Measurements from ENCODE around the gene RASSF7. TPM values are rescaled to one million over a fixed set of nuclear protein-coding genes. Genes with fewer than 3 reads are reported as not detected.

The RASSF7 gene
- total RNA-seq, 1 experiment from 2014 or later: 58.6 TPM

GRCh38 chr11:592918-593317, 32.1 kb downstream of the RASSF7 start:
- H3K9ac ChIP-seq (ENCODE audit: low read length): no peak overlapping the region
- no TSS peak for BruUV-seq (replicated peaks)
- intact Hi-C loops (cut with micrococcal nuclease): no loop called here
- peaks cover 17% of the 10 kb centered on the region for H3K79me2 ChIP-seq (ENCODE audit: low read length)
- no peaks in the 10 kb centered on the region for H3K27me3 ChIP-seq (ENCODE audit: low read length)
- no peaks in the 10 kb centered on the region for H3K4me1 ChIP-seq (ENCODE audit: insufficient read depth, low read length)
- H3K27ac ChIP-seq (ENCODE audit: low read length): no peak overlapping the region
- H2AFZ ChIP-seq (ENCODE audit: low read length): no peak overlapping the region
- TF ChIP-seq EZH2 (IDR thresholded peaks at IDR 0.05; ENCODE audit: low read length, unreplicated experiment): no peak
- TF ChIP-seq EZH2phosphoT487 (IDR thresholded peaks at IDR 0.05; ENCODE audit: borderline replicate concordance, low read length): no peak
- no peak for TF ChIP-seq CTCF (conservative IDR thresholded peaks at IDR 0.05; ENCODE audit: low read depth, low read length)
- DNase-seq (no peak), ATAC-seq (no peak)
- H3F3A ChIP-seq (ENCODE audit: low read length, unreplicated experiment): no peaks in the 10 kb centered on the region
- POLR2A ChIA-PET (ENCODE audit: unreplicated experiment): no interaction called here
- no peaks in the 10 kb centered on the region for H3K9me2 ChIP-seq (replicated peaks; ENCODE audit: low read length)
- H4K20me1 ChIP-seq (ENCODE audit: low read length): no peaks in the 10 kb centered on the region
- H3K36me3 ChIP-seq (ENCODE audit: low read depth, low read length): peaks cover 41% of the 10 kb centered on the region
- CTCF ChIA-PET: no interaction called here
- no peak overlapping the region for H3K4me3 ChIP-seq (ENCODE audit: low read length)
- H3K4me2 ChIP-seq (ENCODE audit: low read length): no peak overlapping the region
- H3K9me3 ChIP-seq (ENCODE audit: low read length): no peaks in the 10 kb centered on the region

- no peaks in the 10 kb centered on the region for H3K4me1 ChIP-seq (ENCODE audit: insufficient read depth, low read length)
- no peaks in the 10 kb centered on the region for H3K9me2 ChIP-seq (replicated peaks; ENCODE audit: low read length)
- no peaks in the 10 kb centered on the region for H3K9me3 ChIP-seq (ENCODE audit: low read length)
- ChIA-PET POLR2A (ENCODE audit: unreplicated experiment) (no interaction called here), CTCF (no interaction called here)
- H4K20me1 ChIP-seq (ENCODE audit: low read length): no peaks in the 10 kb centered on the region
- intact Hi-C loops (cut with micrococcal nuclease): no loop called here
- H3K9ac ChIP-seq (ENCODE audit: low read length): no peak overlapping the region
- DNase-seq (no peak), ATAC-seq (no peak)
- peaks cover 40% of the 10 kb centered on the region for H3K36me3 ChIP-seq (ENCODE audit: low read depth, low read length)
- H3F3A ChIP-seq (ENCODE audit: low read length, unreplicated experiment): no peaks in the 10 kb centered on the region
- no peak for TF ChIP-seq EZH2 (IDR thresholded peaks at IDR 0.05; ENCODE audit: low read length, unreplicated experiment)
- TF ChIP-seq EZH2phosphoT487 (IDR thresholded peaks at IDR 0.05; ENCODE audit: borderline replicate concordance, low read length): no peak
- no peak for TF ChIP-seq CTCF (conservative IDR thresholded peaks at IDR 0.05; ENCODE audit: low read depth, low read length)
- BruUV-seq (replicated peaks): no TSS peak
- H2AFZ ChIP-seq (ENCODE audit: low read length): no peak overlapping the region
- no peak overlapping the region for H3K4me2 ChIP-seq (ENCODE audit: low read length)
- no peak overlapping the region for H3K4me3 ChIP-seq (ENCODE audit: low read length)
- H3K79me2 ChIP-seq (ENCODE audit: low read length): peaks cover 14% of the 10 kb centered on the region
- H3K27me3 ChIP-seq (ENCODE audit: low read length): no peaks in the 10 kb centered on the region
- no peak overlapping the region for H3K27ac ChIP-seq (ENCODE audit: low read length)
Observed at GRCh38 chr11:593347-593746, 32.6 kb downstream of the RASSF7 start.

DNA sequence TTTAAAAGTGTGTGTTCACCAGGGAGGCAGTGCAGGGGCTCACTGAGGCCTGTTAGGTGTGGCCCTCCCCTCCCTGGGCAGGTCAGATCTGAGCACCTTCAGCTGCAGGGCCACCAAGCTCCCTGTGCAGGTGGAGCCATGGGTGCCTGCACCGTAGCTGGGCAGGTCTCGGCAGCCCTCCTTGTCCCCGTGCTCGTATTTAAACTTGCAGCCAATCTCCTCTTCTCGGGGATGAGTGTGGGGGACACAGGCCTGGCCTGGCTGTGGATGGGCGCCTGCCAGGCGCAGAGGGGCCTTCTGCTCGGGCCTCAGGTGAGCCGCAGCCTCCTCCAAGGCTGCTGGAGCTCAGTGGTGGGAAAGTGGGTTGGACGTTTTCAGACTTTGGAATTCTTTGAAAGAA, 34.6 kb downstream of the RASSF7 start:
- Histone ChIP-seq H3K4me2 (ENCODE audit: low read length) (no peak overlapping the region), H3K27ac (ENCODE audit: low read length) (no peak overlapping the region), H3K9me2 (replicated peaks; ENCODE audit: low read length) (no peaks in the 10 kb centered on the region), H3K4me3 (ENCODE audit: low read length) (no peak overlapping the region), H3K9me3 (ENCODE audit: low read length) (no peaks in the 10 kb centered on the region), H3K4me1 (ENCODE audit: insufficient read depth, low read length) (no peaks in the 10 kb centered on the region), H3K9ac (ENCODE audit: low read length) (no peak overlapping the region), H3F3A (ENCODE audit: low read length, unreplicated experiment) (no peaks in the 10 kb centered on the region), H2AFZ (ENCODE audit: low read length) (no peak overlapping the region), H3K27me3 (ENCODE audit: low read length) (no peaks in the 10 kb centered on the region), H3K79me2 (ENCODE audit: low read length) (0 out of 2 replicates have a peak, but pooled peaks cover 4% of the 10 kb centered on the region), H3K36me3 (ENCODE audit: low read depth, low read length) (peaks cover 36% of the 10 kb centered on the region), H4K20me1 (ENCODE audit: low read length) (no peaks in the 10 kb centered on the region)
- ChIA-PET CTCF (no interaction called here), POLR2A (ENCODE audit: unreplicated experiment) (no interaction called here)
- DNase-seq (no peak), ATAC-seq (no peak)
- TF ChIP-seq EZH2 (IDR thresholded peaks at IDR 0.05; ENCODE audit: low read length, unreplicated experiment) (no peak), EZH2phosphoT487 (IDR thresholded peaks at IDR 0.05; ENCODE audit: borderline replicate concordance, low read length) (no peak), CTCF (conservative IDR thresholded peaks at IDR 0.05; ENCODE audit: low read depth, low read length) (no peak)
- intact Hi-C loops (cut with micrococcal nuclease): no loop called here
- BruUV-seq (replicated peaks): no TSS peak
